Brain pericyte (primary cell): Measurements from ENCODE around the gene CNTFR.
"Not testable (repeated sequence)": the region's sequence is repeated elsewhere in the genome, so short reads cannot be mapped to it uniquely, and the experiment has no call there.

Experiments used
- DNase-seq: peaks from one replicate; pipeline ENCODE4 v3.0.0-alpha.2; 2012; ENCODE audit warnings: low read depth, low spot score

The CNTFR gene, protein sequence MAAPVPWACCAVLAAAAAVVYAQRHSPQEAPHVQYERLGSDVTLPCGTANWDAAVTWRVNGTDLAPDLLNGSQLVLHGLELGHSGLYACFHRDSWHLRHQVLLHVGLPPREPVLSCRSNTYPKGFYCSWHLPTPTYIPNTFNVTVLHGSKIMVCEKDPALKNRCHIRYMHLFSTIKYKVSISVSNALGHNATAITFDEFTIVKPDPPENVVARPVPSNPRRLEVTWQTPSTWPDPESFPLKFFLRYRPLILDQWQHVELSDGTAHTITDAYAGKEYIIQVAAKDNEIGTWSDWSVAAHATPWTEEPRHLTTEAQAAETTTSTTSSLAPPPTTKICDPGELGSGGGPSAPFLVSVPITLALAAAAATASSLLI

DNA sequence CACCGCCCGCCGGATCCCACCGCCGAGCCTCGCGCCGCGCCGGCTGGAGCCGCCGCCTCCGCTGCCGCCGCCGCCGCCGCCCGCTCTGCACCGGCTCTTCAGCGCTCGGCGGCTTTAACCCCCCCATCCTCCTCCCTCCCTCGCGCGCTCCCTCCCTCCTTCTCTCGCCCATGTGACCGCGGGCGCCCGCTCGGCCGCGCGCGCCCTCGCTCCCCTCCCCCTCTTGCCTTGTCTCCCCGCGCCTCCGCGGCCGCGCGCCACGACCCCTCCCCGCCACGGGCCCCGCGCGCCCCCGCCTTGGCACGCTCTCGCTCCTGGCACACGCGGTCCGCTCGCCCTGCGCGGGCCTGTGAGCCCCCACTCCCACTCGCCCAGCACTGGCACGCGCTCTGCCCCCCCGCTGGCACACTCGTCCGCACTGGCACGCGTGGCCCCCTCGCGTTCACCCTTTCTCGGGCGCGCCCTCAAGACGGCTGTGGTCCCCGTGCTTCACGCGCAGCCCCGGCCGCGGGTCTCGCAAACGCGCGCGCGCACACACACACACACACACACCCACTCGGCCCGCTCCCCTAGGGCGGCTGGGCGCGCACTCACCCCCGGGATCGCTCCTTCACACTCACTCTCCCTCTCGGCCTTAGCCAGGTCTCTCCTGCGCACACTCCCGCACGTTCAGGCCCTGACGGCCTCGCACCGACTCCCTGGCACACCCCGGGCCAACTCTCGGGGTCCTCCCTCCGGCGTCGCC, at the start of gene CNTFR:
Gene CNTFR (minus strand): TSS at position 89 of the 745 bp plus-strand sequence. CDS start 20,743 bp downstream, outside the sequence.
- no peak for DNase-seq

DNA sequence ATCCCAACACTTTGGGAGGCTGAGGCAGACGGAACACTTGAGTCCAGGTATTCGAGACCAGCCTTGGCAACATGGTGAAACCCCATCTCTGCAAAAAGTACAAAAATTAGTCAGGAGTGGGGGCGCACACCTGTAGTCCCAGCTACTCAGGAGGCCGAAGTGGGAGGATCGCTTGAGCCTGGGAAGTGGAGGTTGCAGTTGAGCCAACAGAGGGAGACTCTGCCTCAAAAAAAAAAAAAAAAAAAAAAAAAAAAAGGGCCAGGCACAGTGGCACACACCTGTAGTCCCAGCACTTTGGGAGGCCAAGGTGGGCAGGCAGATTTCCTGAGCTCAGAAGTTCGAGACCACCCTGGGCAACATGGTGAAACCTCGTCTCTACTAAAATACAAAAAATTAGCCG, 49.8 kb upstream of the CNTFR start:
- DNase-seq = not testable (repeated sequence)

DNA sequence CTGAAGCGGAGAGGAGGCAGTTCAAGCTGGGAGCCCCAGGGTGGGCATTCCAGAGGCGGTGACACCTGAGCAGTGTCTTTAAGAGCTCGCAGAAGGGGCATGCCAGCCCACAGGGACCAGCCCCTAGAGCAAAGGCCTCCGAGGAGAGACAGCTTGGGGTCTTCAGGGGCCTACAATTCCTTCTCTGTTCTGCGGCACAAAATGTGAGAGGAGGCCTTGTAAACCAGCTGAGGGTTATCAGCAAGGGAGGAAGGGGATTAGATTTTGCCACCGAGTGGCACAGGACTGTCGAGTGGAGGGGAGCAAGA, 48.6 kb upstream of the CNTFR start:
- no peak for DNase-seq

DNA sequence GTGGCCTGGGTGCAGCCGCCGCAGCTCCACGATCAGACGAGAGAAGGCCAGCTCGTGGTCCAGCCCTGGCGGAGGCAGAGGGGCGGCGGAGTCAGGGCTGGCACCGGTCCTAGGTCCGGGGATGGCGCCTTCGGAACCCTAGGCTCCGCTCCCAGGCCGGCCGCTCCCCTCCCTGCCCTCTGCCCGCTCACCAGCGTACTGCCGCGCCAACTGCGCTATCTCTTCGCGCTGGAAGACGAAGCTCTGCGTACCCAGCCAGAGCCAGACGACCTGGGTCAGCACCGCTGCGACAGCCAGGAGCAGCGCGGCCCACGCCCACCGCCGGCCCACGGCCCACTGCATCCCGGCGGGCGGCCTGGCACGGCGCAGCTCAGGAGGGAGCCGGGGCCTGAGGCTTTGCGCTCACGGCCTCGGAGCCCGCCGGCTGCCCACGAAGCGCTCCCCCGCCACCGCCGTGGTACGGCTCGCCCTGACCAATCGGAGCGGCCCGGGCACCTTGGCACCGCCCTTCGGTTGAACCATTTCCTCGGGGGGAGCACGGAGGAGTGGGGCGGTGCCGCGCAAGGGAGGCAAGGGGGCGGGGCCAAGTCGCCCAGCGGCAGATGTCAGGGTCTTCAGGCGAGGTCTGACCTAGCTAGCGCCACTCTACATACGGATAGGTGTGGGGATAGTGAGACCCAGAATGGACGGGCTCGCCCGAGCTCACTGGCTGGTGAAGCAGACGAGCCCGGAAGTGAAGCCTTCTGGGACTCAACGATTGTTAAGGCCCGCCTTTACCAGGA, 48.0 kb upstream of the CNTFR start, which contains the start of gene SIGMAR1:
Gene SIGMAR1 (minus strand): TSS at position 432 of the 782 bp plus-strand sequence. CDS start 90 bp downstream, at position 342.
- peak; percentile 79 for DNase-seq

DNA sequence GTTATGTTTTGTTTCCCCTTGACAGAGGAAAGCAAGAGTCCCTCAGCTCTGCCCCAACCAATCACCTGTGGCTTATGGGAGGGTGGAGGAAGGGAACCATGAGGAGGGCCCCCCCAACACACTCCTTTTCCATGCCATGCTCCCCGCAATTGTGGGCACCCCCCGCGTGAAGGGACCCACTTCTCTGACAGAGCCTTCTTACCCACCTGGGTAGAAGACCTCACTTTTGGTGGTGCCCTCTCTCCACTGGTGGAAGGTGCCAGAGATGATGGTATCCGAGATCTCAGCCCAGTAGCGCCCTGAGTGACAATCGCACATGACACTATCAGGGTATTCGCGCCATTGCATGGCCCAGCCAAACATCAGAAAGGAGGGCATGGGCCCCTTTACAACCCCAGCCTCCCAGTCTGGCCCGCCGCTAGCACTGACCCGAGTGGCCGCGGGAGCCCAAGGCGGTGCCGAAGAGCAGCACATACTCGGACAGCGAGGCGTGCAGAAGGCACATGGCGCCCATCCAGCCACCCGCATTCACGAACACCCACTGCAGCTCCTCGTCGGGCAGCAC, 47.3 kb upstream of the CNTFR start:
- DNase-seq = no peak

DNA sequence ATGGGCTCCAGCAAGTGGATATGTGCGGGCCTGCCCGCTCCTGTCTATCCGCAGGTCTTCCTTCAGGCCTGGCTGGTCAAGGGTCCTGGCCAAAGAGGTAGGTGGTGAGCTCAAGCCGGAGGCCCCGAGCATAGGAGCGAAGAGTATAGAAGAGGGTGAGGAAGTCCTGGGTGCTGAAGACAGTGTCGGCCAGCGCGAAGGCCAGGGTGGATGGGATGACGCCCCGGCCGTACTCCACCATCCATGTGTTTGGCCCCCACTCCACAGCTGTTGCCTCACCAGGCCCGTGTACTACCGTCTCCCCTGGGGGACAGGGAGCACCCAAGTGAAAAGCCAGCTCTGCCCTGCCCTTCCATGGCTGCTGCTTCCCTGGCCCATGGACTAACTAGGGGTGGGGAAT, 46.0 kb upstream of the CNTFR start:
- DNase-seq = no peak

DNA sequence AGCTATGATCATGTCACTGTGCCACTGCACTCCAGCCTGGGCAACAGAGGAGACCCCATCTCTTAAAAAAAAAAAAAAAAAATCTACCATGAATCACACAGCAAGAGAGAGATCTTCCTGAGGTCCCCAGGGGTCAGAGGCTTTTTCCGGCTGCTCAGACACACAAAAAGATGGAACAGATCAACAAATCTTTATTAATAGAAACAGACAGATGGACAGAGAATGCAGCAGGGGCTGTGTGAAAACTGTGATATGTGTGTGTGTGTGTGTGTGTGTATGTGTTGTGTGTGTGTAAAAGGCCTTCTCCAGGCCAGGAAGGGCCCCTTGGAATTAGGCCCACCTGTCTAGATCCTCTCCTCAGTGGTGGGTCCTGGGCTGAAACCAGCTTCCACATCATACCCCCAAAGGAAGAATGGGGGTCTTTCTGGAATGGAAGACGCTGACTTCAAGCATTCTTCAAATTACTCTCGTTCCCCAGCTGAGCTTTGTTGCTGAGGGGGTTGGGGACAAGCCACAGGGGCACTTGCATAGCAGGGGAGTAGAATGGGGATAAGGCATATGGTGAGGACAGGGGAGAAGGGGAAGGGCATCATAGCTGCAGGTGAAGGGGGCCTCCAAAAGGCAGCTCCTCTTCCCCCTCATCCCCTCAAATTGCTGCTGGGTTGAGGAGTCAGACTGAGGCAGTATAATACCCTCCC, 45.2 kb upstream of the CNTFR start:
- DNase-seq = no peak

DNA sequence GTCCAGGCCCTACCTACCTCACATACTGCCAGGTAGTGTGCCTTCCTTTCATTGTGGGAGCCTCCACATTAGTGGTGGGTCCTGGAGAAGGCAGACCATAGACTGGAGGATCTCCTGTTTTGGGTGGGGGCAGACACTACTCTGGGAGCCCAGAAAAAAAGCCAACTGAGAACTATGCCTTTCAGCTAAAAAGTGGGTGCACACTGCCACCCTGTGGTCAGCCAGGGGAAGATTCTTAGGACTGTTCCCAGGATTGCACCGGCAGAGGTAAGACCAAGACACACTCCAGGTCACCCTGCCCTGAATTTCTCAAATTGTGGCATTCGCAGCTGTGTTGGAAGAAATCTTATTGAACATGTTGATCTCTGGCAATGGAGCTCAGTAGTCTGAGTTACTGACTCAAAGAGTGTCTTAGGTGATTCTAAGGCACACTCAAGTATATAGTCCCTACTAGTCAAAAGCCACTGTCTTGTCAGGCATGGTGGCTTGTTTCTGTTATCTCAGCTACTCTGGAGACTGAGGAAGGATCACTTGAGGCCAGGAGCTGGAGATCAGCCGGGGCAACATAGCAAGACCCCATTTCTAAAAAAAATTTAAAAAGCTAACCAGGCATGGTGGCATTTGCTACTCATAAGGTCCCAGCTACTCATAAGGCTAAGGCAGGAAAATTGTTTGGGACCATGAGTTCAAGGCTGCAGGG, 44.5 kb upstream of the CNTFR start:
- DNase-seq = no peak

DNA sequence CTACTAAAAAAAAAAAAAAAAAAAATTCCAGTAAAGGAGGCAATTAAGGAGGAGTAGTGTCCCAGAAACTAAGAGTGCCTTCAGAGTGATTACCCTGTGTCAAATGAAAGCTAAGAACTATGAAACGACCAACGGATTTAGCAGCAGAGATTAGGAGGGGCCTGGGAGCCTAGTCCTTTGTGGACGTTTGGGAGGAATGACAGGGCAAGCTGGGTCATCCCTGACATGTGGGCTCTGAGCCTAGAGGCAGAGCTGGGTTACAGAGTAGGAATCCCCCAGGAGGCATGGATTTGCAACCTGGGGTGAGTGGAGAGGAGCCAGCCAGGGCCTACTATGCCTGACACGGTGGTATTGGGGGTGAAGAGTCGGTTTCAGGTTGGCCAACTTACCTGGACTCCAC, 43.6 kb upstream of the CNTFR start:
- DNase-seq = no peak

DNA sequence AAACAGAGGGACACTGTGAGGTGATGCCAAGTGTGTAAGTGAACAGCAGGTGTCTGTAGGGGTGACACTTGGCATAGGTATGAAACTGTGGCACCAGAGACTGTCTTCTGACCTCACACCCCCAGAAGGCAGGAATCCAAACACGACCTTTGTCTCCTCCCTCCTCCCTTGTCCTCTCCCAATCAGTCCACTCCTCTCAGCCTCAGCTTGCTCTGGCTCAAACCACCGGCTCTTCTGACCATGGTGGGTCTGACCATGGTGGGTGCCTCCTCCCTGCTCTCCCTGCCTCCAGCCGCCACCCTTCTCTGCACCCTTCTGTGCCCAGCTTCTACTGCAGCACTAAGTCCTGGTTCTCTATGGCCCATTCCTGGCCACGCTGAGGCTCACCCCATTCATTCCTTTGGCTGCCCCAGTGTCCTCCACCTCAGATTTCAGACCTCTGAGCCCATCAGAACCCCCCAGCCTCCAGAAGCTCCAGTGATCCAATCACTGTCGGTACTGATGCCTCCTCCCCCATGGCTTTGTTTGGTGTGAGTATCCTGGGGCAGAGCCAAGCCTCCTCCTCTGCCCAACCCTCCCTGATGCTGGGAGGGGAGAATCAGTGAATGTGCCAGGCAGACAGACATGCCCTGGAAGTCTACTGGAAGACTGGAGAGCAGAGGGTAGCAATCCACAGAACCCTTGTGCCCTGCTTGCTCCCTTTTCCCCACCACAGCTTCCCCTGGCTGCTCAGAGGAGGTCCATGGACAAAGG, 41.1 kb upstream of the CNTFR start:
- DNase-seq = no peak

DNA sequence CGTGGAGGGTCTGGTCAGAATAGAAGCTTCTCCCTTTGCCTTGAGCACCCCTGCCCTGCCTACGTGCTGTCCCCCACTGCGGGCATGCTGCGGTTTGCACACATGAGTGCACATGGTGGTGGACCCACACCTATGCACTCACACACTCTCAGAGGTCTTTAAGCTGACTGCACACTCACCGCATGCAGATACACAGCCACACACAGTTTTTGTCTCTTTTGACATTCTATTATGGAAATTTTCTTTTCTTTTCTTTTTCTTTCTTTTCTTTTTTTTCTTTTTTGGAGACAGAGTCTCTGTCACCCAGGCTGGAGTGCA, 39.9 kb upstream of the CNTFR start:
- DNase-seq = no peak

DNA sequence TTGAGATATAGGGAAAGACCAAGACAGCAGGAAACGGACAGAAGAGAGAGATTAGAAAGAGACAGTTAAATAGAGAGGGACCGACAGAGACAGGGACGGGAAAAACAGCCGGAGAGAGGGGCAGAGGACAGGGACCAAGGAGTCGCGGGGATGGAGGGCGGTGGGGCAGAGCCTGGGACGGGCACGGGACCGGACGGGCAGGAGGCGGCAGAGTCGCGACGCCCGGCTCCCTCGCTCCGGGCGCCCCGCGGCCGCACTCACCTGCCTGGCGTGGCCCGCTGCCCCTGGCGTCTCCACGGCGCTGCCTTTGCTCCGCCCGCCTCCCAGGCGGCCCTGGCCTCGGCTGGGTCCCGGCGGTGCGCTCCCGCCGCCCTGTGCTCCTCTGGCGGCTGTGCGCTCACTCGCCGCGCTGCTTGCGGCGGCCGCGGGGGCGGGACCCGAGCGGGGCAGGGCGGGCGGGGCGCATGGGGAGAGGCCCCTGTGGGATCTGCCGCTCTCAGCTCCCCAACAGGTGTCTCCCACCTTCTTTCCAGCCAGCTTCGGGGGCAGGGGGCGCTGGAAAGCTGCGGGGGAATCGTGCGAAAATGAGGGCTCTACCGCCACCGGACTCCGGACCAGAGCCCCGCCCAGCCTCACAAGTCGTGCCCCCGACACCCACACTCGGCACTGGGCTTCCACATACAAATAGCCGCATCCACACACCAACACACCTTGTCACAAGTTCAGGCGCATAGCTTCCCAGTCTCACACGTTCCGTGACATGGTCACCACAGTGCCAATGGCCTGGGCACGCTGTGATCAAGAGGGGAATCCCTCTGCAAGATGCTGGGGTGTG, 39.3 kb upstream of the CNTFR start, which contains the start of gene ARID3C:
Gene ARID3C (minus strand): TSS at position 411 of the 835 bp plus-strand sequence. CDS start 1,052 bp downstream, outside the sequence.
- no peak for DNase-seq

DNA sequence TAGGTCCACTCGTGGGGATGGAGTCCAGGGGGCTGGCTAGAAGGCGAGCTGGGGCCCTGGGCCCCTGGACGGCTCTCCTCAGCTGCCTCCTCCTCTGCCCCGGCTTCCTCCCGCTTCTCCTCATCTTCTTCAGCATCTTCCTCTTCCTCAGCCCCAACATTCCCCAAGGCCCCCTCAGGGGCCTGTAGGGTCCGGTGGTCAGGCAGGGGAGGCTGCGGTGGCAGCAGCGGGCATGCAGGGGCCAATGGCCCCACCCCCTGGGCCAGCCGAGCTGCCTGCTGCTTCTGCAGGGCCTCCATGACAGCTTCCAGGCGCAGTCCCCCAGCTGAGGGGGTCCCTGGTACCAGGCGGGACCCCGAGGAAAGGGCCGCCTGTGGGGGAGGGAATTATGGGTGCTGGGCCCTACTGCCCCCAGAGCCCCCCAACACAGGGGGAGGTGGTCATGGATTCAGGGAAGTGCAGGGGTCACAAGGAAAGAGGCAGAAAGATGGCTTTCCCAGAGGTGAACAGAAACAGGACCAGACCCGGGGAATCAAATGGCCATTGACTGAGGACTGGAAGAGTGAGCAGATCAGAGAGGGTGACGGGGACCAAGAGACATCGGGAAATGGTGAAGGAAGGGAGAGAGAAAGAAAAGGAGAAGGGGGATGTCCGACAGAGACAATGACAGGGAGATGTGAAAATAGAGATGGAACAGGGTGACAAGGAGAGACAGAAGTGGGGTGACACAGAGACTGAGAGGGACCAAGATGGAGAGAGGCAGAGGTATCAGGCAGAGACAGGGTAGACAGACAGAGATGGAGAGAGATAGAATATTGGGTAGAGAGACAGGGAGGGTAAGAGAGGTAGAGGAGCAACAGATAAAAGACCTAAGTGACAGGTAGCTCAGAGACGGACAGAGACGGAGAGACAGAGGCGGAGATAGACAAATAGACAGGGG, 38.5 kb upstream of the CNTFR start:
- no peak for DNase-seq

DNA sequence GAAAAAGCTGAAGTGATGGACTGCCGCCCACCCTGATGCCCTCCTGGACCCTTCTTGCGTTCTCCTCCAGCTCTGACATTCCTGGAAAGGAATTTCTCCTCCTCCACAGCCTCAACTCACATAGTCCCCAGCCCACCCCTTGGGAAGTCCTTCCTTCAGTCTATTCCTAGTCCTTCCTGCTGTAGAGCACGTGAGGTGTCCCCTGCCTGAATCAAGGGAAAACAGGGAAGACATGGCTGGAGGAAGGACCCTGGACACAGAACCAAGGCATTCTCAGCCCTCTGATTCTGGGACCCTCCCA, 35.6 kb upstream of the CNTFR start:
- no peak for DNase-seq

DNA sequence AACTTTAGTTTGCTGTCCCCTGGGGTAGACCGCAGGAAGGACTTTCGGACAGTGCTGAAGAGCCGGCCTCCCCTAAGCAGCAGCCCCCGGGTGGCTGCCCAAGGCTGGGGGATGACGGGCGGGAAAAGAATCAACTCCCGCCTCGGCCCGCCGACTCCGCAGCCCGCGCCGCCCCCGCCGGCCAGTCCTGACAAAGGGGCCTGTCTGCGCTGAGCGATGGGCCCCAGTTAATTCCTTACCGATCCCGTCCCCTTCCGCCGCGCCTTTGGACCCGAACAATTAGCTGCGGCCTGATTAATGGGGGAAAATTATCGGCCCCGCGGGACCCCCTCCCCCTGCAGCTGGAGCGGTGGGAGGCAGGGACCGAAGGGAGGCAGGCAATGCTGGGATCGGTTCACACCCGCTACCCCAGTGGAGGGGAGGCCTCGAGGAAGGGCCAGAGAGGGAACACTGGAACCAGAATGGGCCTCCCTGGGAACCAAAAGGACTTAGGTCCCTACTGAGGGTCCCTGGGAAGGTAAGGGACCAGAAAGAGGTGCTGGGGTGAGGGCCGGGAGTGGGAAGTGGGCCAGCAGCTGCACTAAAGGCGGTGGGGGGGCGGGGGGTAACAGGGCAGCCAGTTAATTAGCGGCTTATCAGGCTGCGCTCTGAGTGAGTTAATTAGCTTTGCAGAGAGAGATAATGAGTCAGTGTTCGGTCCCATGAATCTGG, 35.1 kb upstream of the CNTFR start:
- DNase-seq = no peak

DNA sequence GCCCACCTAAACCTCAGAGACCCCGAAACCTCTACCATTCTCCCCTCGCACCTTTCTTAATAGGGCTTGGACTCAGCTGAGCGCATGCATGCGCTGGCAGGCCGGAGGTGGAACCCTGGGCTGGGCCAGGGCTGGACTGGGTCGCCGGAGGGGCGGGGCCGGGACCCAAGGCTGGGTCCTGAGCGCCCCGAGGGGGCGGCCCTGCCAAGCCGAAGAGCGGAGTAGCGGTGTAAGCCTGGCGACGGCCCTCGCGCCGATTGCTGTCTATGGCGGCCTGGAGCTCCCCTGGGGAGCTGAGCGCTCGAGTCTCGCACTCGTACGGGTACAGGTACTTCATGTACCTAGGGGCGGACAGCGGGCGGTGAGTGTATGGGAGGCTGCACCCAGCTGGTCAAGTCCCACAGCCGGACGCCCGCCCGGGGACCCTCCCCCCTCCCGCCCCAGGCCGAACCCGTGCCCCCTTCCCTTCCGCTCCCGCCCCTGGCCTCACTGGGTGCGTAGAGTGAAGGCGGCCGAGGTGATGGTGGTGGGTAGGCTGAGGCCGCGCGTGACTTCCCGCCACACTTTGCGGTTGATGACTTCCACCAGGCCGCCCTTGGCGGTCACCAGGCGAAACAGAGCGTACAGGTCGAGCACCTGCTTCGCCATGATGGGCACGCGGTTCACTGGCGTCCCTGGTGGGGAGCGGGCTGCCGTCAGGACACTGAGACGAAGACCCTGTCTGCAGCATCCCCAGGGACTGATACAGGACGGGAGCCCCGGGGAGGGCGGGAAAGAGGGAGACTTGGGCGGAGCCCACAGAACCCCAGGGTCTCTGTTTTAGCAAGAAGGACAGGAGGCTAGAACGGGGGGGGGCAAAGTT, 34.1 kb upstream of the CNTFR start:
- DNase-seq = no peak
